Adrenal gland (tissue), 5 donors: ENCODE results near the gene RAP1GAP.

Source experiments
- POLR2A ChIP-seq, 2 donors: fragments of 450-650 bp; IDR thresholded peaks; one replicate each; pipeline ENCODE4 v1.6.1; 2017; ENCODE audit warnings: antibody characterized with exemption in 2 of 2, mild to moderate bottlenecking in 2 of 2, moderate library complexity in 1 of 2
- TF ChIP-seq, protein P1 (sequence below), 6 experiments: fragments of 450-650 bp in 4 of 6; fragments of 200-600 bp in 2 of 6; sonication (generic) in 1 of 6; IDR thresholded peaks; 1 replicate in 5 of 6; 2 replicates in 1 of 6; pipeline versions ENCODE4 v1.5.1 to v1.8.0; 2016 to 2021; ENCODE audit warnings: antibody characterized with exemption in 6 of 6, mild to moderate bottlenecking in 2 of 6, moderate library complexity in 1 of 6
- donor health status: DM: no; HTN: no; CAD: no.

- TF ChIP-seq, protein P1, sequence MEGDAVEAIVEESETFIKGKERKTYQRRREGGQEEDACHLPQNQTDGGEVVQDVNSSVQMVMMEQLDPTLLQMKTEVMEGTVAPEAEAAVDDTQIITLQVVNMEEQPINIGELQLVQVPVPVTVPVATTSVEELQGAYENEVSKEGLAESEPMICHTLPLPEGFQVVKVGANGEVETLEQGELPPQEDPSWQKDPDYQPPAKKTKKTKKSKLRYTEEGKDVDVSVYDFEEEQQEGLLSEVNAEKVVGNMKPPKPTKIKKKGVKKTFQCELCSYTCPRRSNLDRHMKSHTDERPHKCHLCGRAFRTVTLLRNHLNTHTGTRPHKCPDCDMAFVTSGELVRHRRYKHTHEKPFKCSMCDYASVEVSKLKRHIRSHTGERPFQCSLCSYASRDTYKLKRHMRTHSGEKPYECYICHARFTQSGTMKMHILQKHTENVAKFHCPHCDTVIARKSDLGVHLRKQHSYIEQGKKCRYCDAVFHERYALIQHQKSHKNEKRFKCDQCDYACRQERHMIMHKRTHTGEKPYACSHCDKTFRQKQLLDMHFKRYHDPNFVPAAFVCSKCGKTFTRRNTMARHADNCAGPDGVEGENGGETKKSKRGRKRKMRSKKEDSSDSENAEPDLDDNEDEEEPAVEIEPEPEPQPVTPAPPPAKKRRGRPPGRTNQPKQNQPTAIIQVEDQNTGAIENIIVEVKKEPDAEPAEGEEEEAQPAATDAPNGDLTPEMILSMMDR (IDR thresholded peaks at IDR 0.05): no peak
- no peak for TF ChIP-seq POLR2A (IDR thresholded peaks at IDR 0.05)
These were observed 70.7 kb downstream of the RAP1GAP start for GRCh38 chr1:21598417-21598816.
